Measurements from ENCODE around the gene TMEM181. TPM values are rescaled to one million over a fixed set of nuclear protein-coding genes. Genes with fewer than 3 reads are reported as not detected.
A peak's percentile ranks its signal among the peaks of the same experiment; 100 is the strongest.

TMEM181 gene
- total RNA-seq, 1 donor from 2014 or later = 18.4 TPM

- H3K4me3 ChIP-seq = no peak overlapping the region
- H3K27ac ChIP-seq = no peak overlapping the region
- intact Hi-C loops (cut with DNase I) = no loop called here
- H3K4me1 ChIP-seq = peaks cover 7% of the 10 kb centered on the region
- TF ChIP-seq POLR2A (IDR thresholded peaks at IDR 0.05) (no peak), CTCF (IDR thresholded peaks at IDR 0.05) (no peak), POLR2AphosphoS5 (IDR thresholded peaks at IDR 0.05; ENCODE audit: insufficient read depth in 1 of 2, low read depth in 1 of 2) (no peak)
- no peaks in the 10 kb centered on the region for H3K9me3 ChIP-seq
- H3K27me3 ChIP-seq = no peaks in the 10 kb centered on the region
- H3K36me3 ChIP-seq = no peaks in the 10 kb centered on the region
- no peak for DNase-seq (ENCODE audit: extremely low spot score in 2 of 2)
Measured at GRCh38 chr6:158680015-158680414, 120.1 kb downstream of the TMEM181 start.

- H3K36me3 ChIP-seq = no peaks in the 10 kb centered on the region
- no peak for DNase-seq (ENCODE audit: extremely low spot score in 2 of 2)
- TF ChIP-seq POLR2AphosphoS5 (IDR thresholded peaks at IDR 0.05; ENCODE audit: insufficient read depth in 1 of 2, low read depth in 1 of 2) (no peak), CTCF (IDR thresholded peaks at IDR 0.05) (no peak), POLR2A (IDR thresholded peaks at IDR 0.05) (no peak)
- intact Hi-C loops (cut with DNase I) = no loop called here
- peaks cover 11% of the 10 kb centered on the region for H3K4me1 ChIP-seq
- no peaks in the 10 kb centered on the region for H3K9me3 ChIP-seq
- H3K27ac ChIP-seq = no peak overlapping the region
- H3K4me3 ChIP-seq = no peak overlapping the region
- no peaks in the 10 kb centered on the region for H3K27me3 ChIP-seq
Measured at GRCh38 chr6:158680481-158680880, 120.6 kb downstream of the TMEM181 start.

- no peak overlapping the region for H3K4me3 ChIP-seq
- H3K9me3 ChIP-seq = no peaks in the 10 kb centered on the region
- H3K27ac ChIP-seq = no peak overlapping the region
- peak in 1 of 2 donors; percentile 72 for DNase-seq (ENCODE audit: extremely low spot score in 2 of 2)
- H3K4me1 ChIP-seq = peaks cover 6% of the 10 kb centered on the region
- TF ChIP-seq POLR2A (IDR thresholded peaks at IDR 0.05) (no peak), POLR2AphosphoS5 (IDR thresholded peaks at IDR 0.05; ENCODE audit: insufficient read depth in 1 of 2, low read depth in 1 of 2) (no peak), CTCF (IDR thresholded peaks at IDR 0.05) (no peak)
- H3K27me3 ChIP-seq = no peaks in the 10 kb centered on the region
- H3K36me3 ChIP-seq = no peaks in the 10 kb centered on the region
- intact Hi-C loops (cut with DNase I) = no loop called here
Measured at GRCh38 chr6:158684311-158684710, 124.4 kb downstream of the TMEM181 start.

DNA sequence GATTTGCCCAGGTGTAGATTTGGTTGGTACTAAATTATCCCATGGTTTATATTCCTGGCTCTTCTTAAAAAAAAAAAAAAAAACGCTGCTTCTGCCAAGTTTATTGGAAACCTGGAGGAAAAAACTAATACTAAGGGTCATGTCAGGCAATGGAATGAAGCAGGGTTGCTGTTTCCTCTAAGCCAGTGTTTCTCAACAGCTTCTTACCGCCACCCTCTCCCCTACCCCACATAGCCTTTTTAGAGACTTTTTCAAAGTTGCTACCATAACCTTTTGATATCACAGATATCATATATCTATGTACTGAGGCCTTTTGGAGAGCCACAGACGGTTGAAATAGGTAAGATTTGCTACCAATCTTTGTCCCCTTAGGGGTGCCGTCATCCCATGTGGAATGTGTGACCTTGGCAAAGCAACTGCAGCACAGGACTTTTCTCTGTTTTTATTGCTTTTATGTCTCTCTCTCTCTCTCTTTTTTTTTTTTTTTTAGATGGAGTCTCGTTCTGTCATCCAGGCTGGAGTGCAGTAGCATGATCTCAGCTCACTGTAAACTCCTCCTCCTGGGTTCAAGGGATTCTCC is 124.9 kb downstream of the TMEM181 start:
- peak in 1 of 2 donors; percentile 22 for DNase-seq (ENCODE audit: extremely low spot score in 2 of 2)
- Histone ChIP-seq H3K4me1 (peaks cover 6% of the 10 kb centered on the region), H3K36me3 (no peaks in the 10 kb centered on the region), H3K27me3 (no peaks in the 10 kb centered on the region), H3K9me3 (no peaks in the 10 kb centered on the region), H3K4me3 (no peak overlapping the region), H3K27ac (no peak overlapping the region)
- intact Hi-C loops (cut with DNase I) = no loop called here
- no peak for TF ChIP-seq POLR2AphosphoS5 (IDR thresholded peaks at IDR 0.05; ENCODE audit: insufficient read depth in 1 of 2, low read depth in 1 of 2)
- no peak for TF ChIP-seq POLR2A (IDR thresholded peaks at IDR 0.05)
- no peak for TF ChIP-seq CTCF (IDR thresholded peaks at IDR 0.05)

Small RNA genes lying within 50 kb of the gene (microRNA-seq; reads per million reads assigned to microRNA genes)
- not detected for gene MIR7161 (ENCODE audit: borderline number of aligned reads, borderline replicate concordance)

Small RNA genes lying within 50 kb of the gene (small RNA-seq; reads per million reads assigned to genes)
- gene MIR7161 = not detected

Other genes starting within 250 kb of the TMEM181 start
- gene TULP4, start 247.6 kb upstream of the TMEM181 start, total RNA-seq = 79.8 TPM
- 65.8 TPM for gene DYNLT1, start 84.7 kb downstream of the TMEM181 start, total RNA-seq
- 10.8 TPM for gene SYTL3, start 90.0 kb downstream of the TMEM181 start, total RNA-seq

Measured in vagina (tissue), 2 donors.